Gastrocnemius medialis (tissue), 4 donors: Measurements from ENCODE around the gene FAM98C. TPM values are rescaled to one million over a fixed set of nuclear protein-coding genes. Genes with fewer than 3 reads are reported as not detected.

Source experiments
- ATAC-seq, 2 donors: fragments of 150-250 bp; one replicate each; pipeline ENCODE4 v1.9.1; 2016
- DNase-seq, 2 donors: peaks; one replicate each; pipeline ENCODE4 v3.0.0-alpha.2; 2019
- H3K27ac ChIP-seq, 4 donors: fragments of 200-600 bp; sonication (generic); 1 replicate in 1 of 4; 2 replicates in 3 of 4; pipeline ENCODE4 v1.5.1; 2016 to 2018; ENCODE audit warnings: mild to moderate bottlenecking in 2 of 4, moderate library complexity in 1 of 4
- H3K27me3 ChIP-seq, 3 donors: fragments of 200-600 bp; sonication (generic) in 2 of 3; 1 replicate in 1 of 3; 2 replicates in 2 of 3; pipeline versions ENCODE4 v1.5.1 to v1.6.0; 2016 to 2019; ENCODE audit warnings: mild to moderate bottlenecking in 1 of 3, moderate library complexity in 1 of 3
- H3K36me3 ChIP-seq, 2 donors: fragments of 200-600 bp; sonication (generic) in 1 of 2; one replicate each; pipeline ENCODE4 v1.5.1; 2017 to 2018
- H3K4me1 ChIP-seq, 2 donors: fragments of 200-600 bp; sonication (generic) in 1 of 2; one replicate each; pipeline ENCODE4 v1.5.1; 2016 to 2017; ENCODE audit warnings: mild to moderate bottlenecking in 2 of 2
- H3K4me3 ChIP-seq, 4 donors: fragments of 200-600 bp; sonication (generic) in 3 of 4; 1 replicate in 1 of 4; 2 replicates in 3 of 4; pipeline ENCODE4 v1.5.1; 2016 to 2019; ENCODE audit warnings: mild to moderate bottlenecking in 2 of 4
- H3K9me3 ChIP-seq, 3 donors: fragments of 200-600 bp; sonication (generic) in 2 of 3; 1 replicate in 1 of 3; 2 replicates in 2 of 3; pipeline ENCODE4 v1.5.1; 2016 to 2019
- CTCF ChIP-seq, 5 experiments: fragments of 450-650 bp in 3 of 5; fragments of 200-600 bp in 2 of 5; sonication (generic) in 2 of 5; IDR thresholded peaks in 4 of 5; conservative IDR thresholded peaks in 1 of 5; 1 replicate in 4 of 5; 2 replicates in 1 of 5; pipeline ENCODE4 v1.5.1; 2016 to 2019; ENCODE audit warnings: antibody characterized with exemption in 5 of 5, mild to moderate bottlenecking in 3 of 5, moderate library complexity in 3 of 5
- POLR2A ChIP-seq, 2 donors: fragments of 450-650 bp; IDR thresholded peaks; one replicate each; pipeline ENCODE4 v1.6.1; 2017; ENCODE audit warnings: antibody characterized with exemption in 2 of 2, mild to moderate bottlenecking in 2 of 2, moderate library complexity in 2 of 2
- in situ Hi-C, 4 donors: fragments of 200-750 bp; cut with MboI; loops; one replicate each; pipeline versions ENCODE4 v1.15.0 to v1.8.0; 2017; ENCODE audit warnings: low sequenced_read_pairs in 4 of 4
- intact Hi-C: fragments of 100-400 bp; cut with DNase I; formaldehyde crosslinking; loops from one replicate; pipeline ENCODE4 v1.15.1; 2023; ENCODE audit warnings: low total_unique reads
- total RNA-seq, 4 donors: library from RNA; depleted of rRNA; stranded (reverse); fragments of >200 nt; gene quantifications; one replicate each; pipeline versions ENCODE4 v1.1.0 to v1.2.3, GENCODE V29; 2016

FAM98C gene
- total RNA-seq, 4 donors from 2014 or later = 1.9 to 17.4 (median 3.3) TPM

GRCh38 chr19:38434549-38435051, 31.7 kb downstream of the FAM98C start:
- H3K4me3 ChIP-seq = peak overlapping the region; percentile 69 to 94 (median 86)
- peaks cover 52 to 59% of the 10 kb centered on the region in 2 donors for H3K4me1 ChIP-seq
- H3K27ac ChIP-seq = peak overlapping the region; percentile 98 to 100 (median 98)
- TF ChIP-seq POLR2A (IDR thresholded peaks at IDR 0.05) = peak; percentile 84 to 91
- no peak for TF ChIP-seq CTCF (IDR thresholded peaks at IDR 0.05 in 4 of 5, conservative IDR thresholded peaks at IDR 0.05 in 1 of 5)
- H3K9me3 ChIP-seq = no peaks in the 10 kb centered on the region
- ATAC-seq = peak; percentile 69 to 70
- intact Hi-C loops = loop anchor here (10.0 kb wide), 1 partner anchor 400 kb away; the partner anchor contains the start of gene ECH1
- no peaks in the 10 kb centered on the region for H3K36me3 ChIP-seq
- in situ Hi-C loops = no loop called here
- peak; percentile 93 to 97 for DNase-seq
- no peaks in the 10 kb centered on the region for H3K27me3 ChIP-seq

- Histone ChIP-seq H3K36me3 (peaks cover 0 to 7% of the 10 kb centered on the region in 2 donors), H3K27me3 (no peaks in the 10 kb centered on the region), H3K9me3 (no peaks in the 10 kb centered on the region), H3K4me1 (peaks cover 54% of the 10 kb centered on the region in 2 donors), H3K4me3 (peak overlapping the region in 1 of 4 donors; percentile 91), H3K27ac (peak overlapping the region; percentile 98 to 100 (median 98))
- TF ChIP-seq CTCF (IDR thresholded peaks at IDR 0.05 in 4 of 5, conservative IDR thresholded peaks at IDR 0.05 in 1 of 5) = no peak
- TF ChIP-seq POLR2A (IDR thresholded peaks at IDR 0.05) = no peak
- in situ Hi-C loops (no loop called here), intact Hi-C loops (loop anchor here (10.0 kb wide), 1 partner anchor 398 kb away; the partner anchor contains the start of gene ECH1)
- ATAC-seq (no peak), DNase-seq (no peak)
Measured at GRCh38 chr19:38437295-38437694, 34.4 kb downstream of the FAM98C start.

- H3K36me3 ChIP-seq = peaks cover 0 to 13% of the 10 kb centered on the region in 2 donors
- in situ Hi-C loops (no loop called here), intact Hi-C loops (loop anchor here (10.0 kb wide), 1 partner anchor 397 kb away; the partner anchor contains the start of gene ECH1)
- peak overlapping the region; percentile 98 to 100 (median 98) for H3K27ac ChIP-seq
- H3K4me3 ChIP-seq = no peak overlapping the region
- H3K27me3 ChIP-seq = no peaks in the 10 kb centered on the region
- no peaks in the 10 kb centered on the region for H3K9me3 ChIP-seq
- no peak for ATAC-seq
- TF ChIP-seq CTCF (IDR thresholded peaks at IDR 0.05 in 4 of 5, conservative IDR thresholded peaks at IDR 0.05 in 1 of 5) (no peak), POLR2A (IDR thresholded peaks at IDR 0.05) (no peak)
- DNase-seq = no peak
- H3K4me1 ChIP-seq = peaks cover 51 to 52% of the 10 kb centered on the region in 2 donors
Measured at GRCh38 chr19:38437917-38438316, 35.0 kb downstream of the FAM98C start.

GRCh38 chr19:38440592-38440991, 37.7 kb downstream of the FAM98C start:
- peaks cover 0 to 37% of the 10 kb centered on the region in 2 donors for H3K36me3 ChIP-seq
- ATAC-seq = no peak
- TF ChIP-seq POLR2A (IDR thresholded peaks at IDR 0.05) = no peak
- in situ Hi-C loops (no loop called here), intact Hi-C loops (no loop called here)
- no peaks in the 10 kb centered on the region for H3K9me3 ChIP-seq
- peak overlapping the region; percentile 98 to 100 (median 98) for H3K27ac ChIP-seq
- peaks cover 42 to 46% of the 10 kb centered on the region in 2 donors for H3K4me1 ChIP-seq
- H3K4me3 ChIP-seq = no peak overlapping the region
- no peaks in the 10 kb centered on the region for H3K27me3 ChIP-seq
- no peak for DNase-seq

GRCh38 chr19:38441657-38442348, 38.9 kb downstream of the FAM98C start:
- no peak for TF ChIP-seq POLR2A (IDR thresholded peaks at IDR 0.05)
- TF ChIP-seq CTCF (IDR thresholded peaks at IDR 0.05 in 4 of 5, conservative IDR thresholded peaks at IDR 0.05 in 1 of 5) = no peak
- DNase-seq = no peak
- H3K4me1 ChIP-seq = peaks cover 30 to 34% of the 10 kb centered on the region in 2 donors
- peak overlapping the region; percentile 98 to 100 (median 98) for H3K27ac ChIP-seq
- no peaks in the 10 kb centered on the region for H3K9me3 ChIP-seq
- no peak for ATAC-seq
- in situ Hi-C loops (no loop called here), intact Hi-C loops (no loop called here)
- no peak overlapping the region for H3K4me3 ChIP-seq
- no peaks in the 10 kb centered on the region for H3K27me3 ChIP-seq
- peaks cover 0 to 47% of the 10 kb centered on the region in 2 donors for H3K36me3 ChIP-seq
